Mucosa of descending colon (tissue), 3 donors: ENCODE data around the gene SNX19. TPM values are rescaled to one million over a fixed set of nuclear protein-coding genes. Genes with fewer than 3 reads are reported as not detected.
A peak's percentile ranks its signal among the peaks of the same experiment; 100 is the strongest.

Experiments
- ATAC-seq: fragments of 200-7000 bp; cut with Tn5 transposase; one replicate; pipeline ENCODE4 v1.9.1; 2020; ENCODE audit warnings: mild to moderate bottlenecking, moderate library complexity
- DNase-seq, 3 donors: peaks; one replicate each; pipeline ENCODE4 v3.0.0-alpha.2; 2020
- H3K36me3 ChIP-seq: fragments of 200-600 bp; one replicate; pipeline ENCODE4 v1.8.0; 2021; ENCODE audit warnings: low read depth, mild to moderate bottlenecking
- H3K4me1 ChIP-seq: fragments of 200-600 bp; one replicate; pipeline ENCODE4 v1.8.0; 2021; ENCODE audit warnings: low read depth, mild to moderate bottlenecking
- H3K4me3 ChIP-seq: fragments of 200-600 bp; one replicate; pipeline ENCODE4 v1.8.0; 2021; ENCODE audit warnings: mild to moderate bottlenecking
- H3K9me3 ChIP-seq: fragments of 200-600 bp; one replicate; pipeline ENCODE4 v1.8.0; 2021; ENCODE audit warnings: mild to moderate bottlenecking
- CTCF ChIP-seq: fragments of 200-600 bp; IDR thresholded peaks from one replicate; pipeline ENCODE4 v1.8.0; 2022; ENCODE audit warnings: antibody characterized with exemption, mild to moderate bottlenecking
- intact Hi-C, 2 donors: fragments of 100-400 bp; cut with DNase I in 1 of 2; cut with micrococcal nuclease in 1 of 2; formaldehyde crosslinking; loops; one replicate each; pipeline versions ENCODE4 v1.11.0 to v1.11.1; 2022; cut with DNase I, micrococcal nuclease
- total RNA-seq, 3 donors: library from RNA; stranded (reverse); fragmentation: NEBNext Ultra II Directional in 2 of 3; extraction: Animal tissue kit (Norgen Biotek cat#: 25700) in 2 of 3; gene quantifications; one replicate each; pipeline versions ENCODE4 v1.2.1 to v1.2.4, GENCODE V29; 2021 to 2023
- donor health status: DM: no; HTN: no; CAD: no; lungs with moderate emphysema.
- donor health status: DM: no; HTN: no; CAD: no.
- donor health status: DM: no; HTN: yes; CAD: no.

Gene SNX19
- total RNA-seq, 3 donors from 2014 or later = 53.1 to 87.5 (median 76.7) TPM

- Histone ChIP-seq H3K36me3 (no peaks in the 10 kb centered on the region), H3K4me1 (peaks cover 8% of the 10 kb centered on the region), H3K9me3 (no peaks in the 10 kb centered on the region), H3K4me3 (no peak overlapping the region)
- DNase-seq (peak; percentile 48 to 58 (median 52)), ATAC-seq (no peak)
- TF ChIP-seq CTCF = no peak
- intact Hi-C loops = no loop called here
These were observed 1.8 kb upstream of the SNX19 start for GRCh38 chr11:130918081-130918480.

GRCh38 chr11:130916910-130917309, 631 bp upstream of the SNX19 start:
- H3K9me3 ChIP-seq = no peaks in the 10 kb centered on the region
- no peak overlapping the region for H3K4me3 ChIP-seq
- ATAC-seq (no peak), DNase-seq (no peak)
- intact Hi-C loops = no loop called here
- peaks cover 8% of the 10 kb centered on the region for H3K4me1 ChIP-seq
- TF ChIP-seq CTCF = no peak
- H3K36me3 ChIP-seq = no peaks in the 10 kb centered on the region

GRCh38 chr11:130915603-130916237, 559 bp downstream of the SNX19 start:
- DNase-seq (peak; percentile 11 to 53 (median 33)), ATAC-seq (no peak)
- Histone ChIP-seq H3K4me3 (peak overlapping the region; percentile 56), H3K36me3 (no peaks in the 10 kb centered on the region), H3K4me1 (peaks cover 8% of the 10 kb centered on the region), H3K9me3 (no peaks in the 10 kb centered on the region)
- no peak for TF ChIP-seq CTCF
- intact Hi-C loops = no loop called here

GRCh38 chr11:130913268-130913667, 3.0 kb downstream of the SNX19 start:
- Histone ChIP-seq H3K36me3 (no peaks in the 10 kb centered on the region), H3K9me3 (no peaks in the 10 kb centered on the region), H3K4me3 (no peak overlapping the region), H3K4me1 (peaks cover 8% of the 10 kb centered on the region)
- ATAC-seq (no peak), DNase-seq (no peak)
- intact Hi-C loops = no loop called here
- TF ChIP-seq CTCF = no peak

GRCh38 chr11:130912552-130912951, 3.7 kb downstream of the SNX19 start:
- TF ChIP-seq CTCF = no peak
- no peak for ATAC-seq
- H3K4me1 ChIP-seq = peaks cover 8% of the 10 kb centered on the region
- H3K4me3 ChIP-seq = no peak overlapping the region
- H3K9me3 ChIP-seq = no peaks in the 10 kb centered on the region
- no peak for DNase-seq
- H3K36me3 ChIP-seq = no peaks in the 10 kb centered on the region
- intact Hi-C loops = no loop called here

- H3K4me1 ChIP-seq = peaks cover 8% of the 10 kb centered on the region
These were observed 5.0 kb downstream of the SNX19 start for GRCh38 chr11:130911306-130911705.

More at GRCh38 chr11:130911306-130911705, 5.0 kb downstream of the SNX19 start:
- intact Hi-C loops = no loop called here
- no peak for ATAC-seq
- no peak for DNase-seq
- TF ChIP-seq CTCF = no peak
- Histone ChIP-seq H3K4me3 (no peak overlapping the region), H3K36me3 (no peaks in the 10 kb centered on the region), H3K9me3 (no peaks in the 10 kb centered on the region)
